ENCODE measurements around the gene PHF3. TPM values are rescaled to one million over a fixed set of nuclear protein-coding genes. Genes with fewer than 3 reads are reported as not detected.

PHF3 gene
- total RNA-seq, 1 experiment from 2014 or later = 66.6 TPM

- Histone ChIP-seq H2AFZ (ENCODE audit: low read length) (no peak overlapping the region), H4K91ac (ENCODE audit: insufficient read length, low read depth, low read length) (no peak overlapping the region), H3K9ac (ENCODE audit: extremely low read depth, insufficient read length, low read length) (no peak overlapping the region), H4K20me1 (ENCODE audit: control insufficient read depth, insufficient read depth, insufficient read length) (no peaks in the 10 kb centered on the region), H2BK20ac (ENCODE audit: low read depth, low read length, poor library complexity, severe bottlenecking) (no peak overlapping the region), H2BK5ac (ENCODE audit: insufficient read length, low read length) (no peak overlapping the region), H3K4me2 (ENCODE audit: insufficient read depth, insufficient read length, low read length) (no peak overlapping the region), H2BK12ac (ENCODE audit: insufficient read length, low read depth, low read length) (no peak overlapping the region), H2BK15ac (ENCODE audit: low read depth, low read length) (no peak overlapping the region), H3K4ac (ENCODE audit: low read depth, low read length) (no peak overlapping the region), H3K79me2 (ENCODE audit: insufficient read depth, low read length) (peaks cover 41% of the 10 kb centered on the region; the same call in 1 of the 2 replicates), H2AK5ac (ENCODE audit: insufficient read length, low read length) (no peak overlapping the region), H4K8ac (replicated peaks; ENCODE audit: insufficient read length, low read depth, low read length) (no peak overlapping the region), H3K9me3 (ENCODE audit: control insufficient read depth, low read depth, low read length) (no peaks in the 10 kb centered on the region), H4K5ac (ENCODE audit: insufficient read length, low read depth, low read length) (no peak overlapping the region), H3T11ph (ENCODE audit: low read length) (no peak overlapping the region), H3K14ac (ENCODE audit: insufficient read depth, low read length) (no peak overlapping the region), H3K79me1 (ENCODE audit: insufficient read depth, low read depth, low read length, poor library complexity, severe bottlenecking) (no peaks in the 10 kb centered on the region), H3K18ac (ENCODE audit: insufficient read length, low read depth, low read length) (no peak overlapping the region), H3K56ac (ENCODE audit: insufficient read length, low read depth, low read length) (no peak overlapping the region), H3K27me3 (ENCODE audit: insufficient read depth, low read length) (no peaks in the 10 kb centered on the region), H3K27ac (ENCODE audit: insufficient read length, low read depth, low read length) (no peak overlapping the region), H3K23me2 (ENCODE audit: insufficient read length, low read depth, low read length, poor library complexity, severe bottlenecking) (no peaks in the 10 kb centered on the region), H3K23ac (ENCODE audit: insufficient read length, low read depth, low read length) (no peak overlapping the region), H2BK120ac (ENCODE audit: low read depth, low read length, poor library complexity, severe bottlenecking) (no peak overlapping the region), H3K4me1 (ENCODE audit: insufficient read depth, low read length) (no peaks in the 10 kb centered on the region)
- Mint-ChIP-seq H3K27me3 (ENCODE audit: low read depth) (no peaks in the 10 kb centered on the region), H3K4me3 (no peak overlapping the region), H3K4me1 (peaks cover 32 to 34% of the 10 kb centered on the region in 2 experiments), H3K27ac (peak overlapping the region in 2 of 3 experiments; percentile 16 to 76; a peak in 3 of 7 replicates), H3K36me3 (ENCODE audit: insufficient read depth in 1 of 3, low read depth in 3 of 3) (peaks cover 3 to 6% (median 5%) of the 10 kb centered on the region in 3 experiments; a peak in 5 of 7 replicates), H3K9me3 (no peaks in the 10 kb centered on the region)
- TF ChIP-seq CTCF (conservative IDR thresholded peaks at IDR 0.05) = no peak
- DNase-seq = no peak
- WGBS (ENCODE audit: extremely low coverage, insufficient read length, low lambda C conversion rate) = no CpG with 5 or more reads among the region's 11 CpGs
These were observed 9.2 kb downstream of the PHF3 start for GRCh38 chr6:63644668-63645326.

Measured in H9 (cell line).